GM12878 (cell line): ENCODE results near the gene IKZF5. TPM values are rescaled to one million over a fixed set of nuclear protein-coding genes. Genes with fewer than 3 reads are reported as not detected.

Experiments
- ATAC-seq: fragments of 200-7000 bp; cut with Tn5 transposase; 3 replicates; pipeline ENCODE4 v1.9.1; 2020; ENCODE audit warnings: mild to moderate bottlenecking, moderate library complexity
- BruUV-seq: library from RNA; stranded (reverse); fragments of 400-500 nt; replicated peaks from 2 replicates; lab custom pipeline; 2021; lab: Mats Ljungman, UMichigan
- CTCF ChIA-PET: fragments of 300-600 bp; sonication (Branson Sonifier 250); formaldehyde crosslinking; extraction: SDS; loops from one replicate; lab custom pipeline; 2021; ENCODE audit warnings: inconsistent platforms; lab: Yijun Ruan, JAX
- POLR2A ChIA-PET: fragments of 350-600 bp; formaldehyde crosslinking; extraction: SDS; loops from one replicate; lab custom pipeline; 2021; ENCODE audit warnings: inconsistent platforms; lab: Charles Lee
- RAD21 ChIA-PET: fragments of 300-600 bp; sonication (Branson Sonifier 250); formaldehyde crosslinking; loops from one replicate; lab custom pipeline; 2023; ENCODE audit warnings: antibody characterized with exemption; ENCODE audit not compliant: unreplicated experiment; lab: Charles Lee
- SMC1A ChIA-PET: fragments of 300-600 bp; sonication (Branson Sonifier 250); formaldehyde crosslinking; loops from one replicate; lab custom pipeline; 2023; ENCODE audit not compliant: unreplicated experiment, uncharacterized antibody; lab: Charles Lee
- DNase-seq: peaks from one replicate; pipeline ENCODE4 v3.0.0-alpha.2; 2011; ENCODE audit warnings: low read depth, low spot score
- FAIRE-seq: peaks from 3 replicates; lab custom pipeline; 2011; peaks lifted over from hg19 to GRCh38; lab: Jason Lieb, UNC
- H2AFZ ChIP-seq: 2 replicates; pipeline ENCODE4 v1.6.0; 2011; ENCODE audit warnings: low read depth, low read length, control low read depth; ENCODE audit not compliant: control insufficient read depth
- H3K27ac ChIP-seq: 2 replicates; pipeline ENCODE4 v1.5.1; 2011; ENCODE audit warnings: control low read depth; ENCODE audit not compliant: control insufficient read depth, insufficient read depth
- H3K27me3 ChIP-seq, 2 experiments: replicated peaks in 1 of 2; 2 replicates each; pipeline versions ENCODE4 v1.6.0 to v1.6.1; 2011; ENCODE audit warnings: low read length in 1 of 2; ENCODE audit not compliant: control insufficient read depth in 2 of 2, insufficient read depth in 2 of 2
- H3K36me3 ChIP-seq, 2 experiments: 2 replicates each; pipeline ENCODE4 v1.5.1; 2011; ENCODE audit warnings: low read length in 1 of 2; ENCODE audit not compliant: control insufficient read depth in 2 of 2, insufficient read depth in 2 of 2
- H3K4me1 ChIP-seq: 2 replicates; pipeline ENCODE4 v1.6.1; 2011; ENCODE audit warnings: mild to moderate bottlenecking, low read length, moderate library complexity, mixed read lengths; ENCODE audit not compliant: control insufficient read depth, insufficient read depth
- H3K4me2 ChIP-seq: 2 replicates; pipeline ENCODE4 v1.6.0; 2011; ENCODE audit warnings: control low read depth; ENCODE audit not compliant: control insufficient read depth, insufficient read depth
- H3K4me3 ChIP-seq: fragments of 200-600 bp; sonication (generic); 2 replicates; pipeline ENCODE4 v1.5.1; 2016
- H3K79me2 ChIP-seq: 2 replicates; pipeline ENCODE4 v1.6.0; 2011; ENCODE audit warnings: low read length; ENCODE audit not compliant: control insufficient read depth, insufficient read depth
- H3K9ac ChIP-seq: 2 replicates; pipeline ENCODE4 v1.8.0; 2011; ENCODE audit warnings: low read length, control low read depth, mixed read lengths; ENCODE audit not compliant: control insufficient read depth, insufficient read depth
- H3K9me3 ChIP-seq: replicated peaks from 3 replicates; pipeline ENCODE4 v1.5.1; 2011; ENCODE audit warnings: mild to moderate bottlenecking, low read length; ENCODE audit not compliant: control insufficient read depth, insufficient read depth
- H4K20me1 ChIP-seq: 2 replicates; pipeline ENCODE4 v1.6.0; 2011; ENCODE audit not compliant: control insufficient read depth, insufficient read depth
- BCL11A ChIP-seq: IDR thresholded peaks from 2 replicates; pipeline ENCODE4 v1.6.1; 2011; ENCODE audit warnings: low read depth, low read length
- CUX1 ChIP-seq: IDR thresholded peaks from 2 replicates; pipeline ENCODE4 v1.6.1; 2012; ENCODE audit warnings: improper control_type of control experiment, low read depth, low read length; ENCODE audit not compliant: insufficient replicate concordance
- E2F4 ChIP-seq: IDR thresholded peaks from 2 replicates; pipeline ENCODE4 v1.6.1; 2012; ENCODE audit warnings: low read depth, low read length, improper control_type of control experiment
- GABPA ChIP-seq: IDR thresholded peaks from 2 replicates; pipeline ENCODE4 v1.6.1; 2014; ENCODE audit warnings: antibody characterized with exemption, low read depth, mild to moderate bottlenecking, inconsistent platforms
- WGBS: methylation state at CpG from one replicate; pipeline ENCODE4 v1.1.6; 2016; ENCODE audit warnings: low lambda C conversion rate; ENCODE audit not compliant: insufficient replicate concordance, insufficient coverage; ENCODE audit errors: missing lambda C conversion rate; 5-methylcytosine and 5-hydroxymethylcytosine counted together
- in situ Hi-C: fragments of 300-500 bp; cut with MboI; formaldehyde crosslinking; loops from 9 replicates; pipeline ENCODE4 v1.14.3; 2018; ENCODE audit warnings: mixed read lengths
- intact Hi-C: fragments of 100-400 bp; cut with micrococcal nuclease; formaldehyde crosslinking; loops from one replicate; pipeline ENCODE4 v1.14.2; 2022; ENCODE audit not compliant: unreplicated experiment
- polyA plus RNA-seq, 11 experiments: library from polyadenylated mRNA; depleted of rRNA in 4 of 11; unstranded in 6 of 11; stranded (reverse) in 5 of 11; fragments of >200 nt; fragmentation: Nextera tagmentation in 4 of 11; fragmentation: Illumina TruSeq in 1 of 11; extraction: Ambion mirVana in 4 of 11; extraction: Trizol in 1 of 11; gene quantifications; 1 replicate in 1 of 11; 2 replicates in 10 of 11; pipeline versions ENCODE4 v1.2.1 to v1.2.3, GENCODE V29; 2011 to 2016; ENCODE audit warnings: inconsistent platforms in 2 of 11, missing spikeins in 2 of 11, low read depth in 1 of 11
- total RNA-seq, 4 experiments: library from RNA; depleted of rRNA in 3 of 4; stranded (reverse); fragments of >200 nt in 3 of 4; fragmentation: Illumina TruSeq in 1 of 4; extraction: Trizol in 1 of 4; gene quantifications; 2 replicates each; pipeline versions ENCODE4 v1.2.1 to v1.2.3, GENCODE V29; 2013 to 2021

The IKZF5 gene
- total and polyA plus RNA-seq, 10 of the 15 experiments (the other 5 are each of a cell fraction or from before 2014, with no cell fraction given): 5.3 to 23.2 (median 11.8) TPM

- BruUV-seq: no TSS peak
- no peak for TF ChIP-seq E2F4
- no peak for TF ChIP-seq BCL11A
- no peak for TF ChIP-seq GABPA
- TF ChIP-seq CUX1: no peak
- H3K4me2 ChIP-seq: no peak overlapping the region
- DNase-seq: no peak
- FAIRE-seq: no peak
- H4K20me1 ChIP-seq: no peaks in the 10 kb centered on the region
- H3K27me3 ChIP-seq: no peaks in the 10 kb centered on the region
- H3K4me1 ChIP-seq: no peaks in the 10 kb centered on the region
- no peak overlapping the region for H3K27ac ChIP-seq
- H3K9ac ChIP-seq: no peak overlapping the region
- H2AFZ ChIP-seq: no peak overlapping the region
- WGBS: 92% methylated on average over 33 of the region's 43 CpGs
- intact Hi-C loops (no loop called here), in situ Hi-C loops (no loop called here)
- SMC1A ChIA-PET: interaction anchor here (0.7 to 1.2 kb wide), 2 partner anchors 12 to 19 kb away, joined by 3 read pairs; no protein-coding TSS in a partner anchor
- H3K79me2 ChIP-seq: peaks cover 4% of the 10 kb centered on the region
- CTCF ChIA-PET: interaction anchor here (0.8 to 1.8 kb wide), 4 partner anchors 8 to 120 kb away, joined by 3 to 10 read pairs (median 4); no protein-coding TSS in a partner anchor
- H3K9me3 ChIP-seq: no peaks in the 10 kb centered on the region; the same call in 2 of the 3 replicates
- H3K4me3 ChIP-seq: no peak overlapping the region
- POLR2A ChIA-PET: no interaction called here
- ATAC-seq: no peak
- H3K36me3 ChIP-seq: no peaks in the 10 kb centered on the region
- RAD21 ChIA-PET: no interaction called here
Observed at GRCh38 chr10:123013456-123014419, 5.1 kb upstream of the IKZF5 start.
